Measurements from ENCODE around the gene RAI1. TPM values are rescaled to one million over a fixed set of nuclear protein-coding genes. Genes with fewer than 3 reads are reported as not detected.

RAI1 gene
- total RNA-seq, 2 donors from 2014 or later = 35.9 to 42.9 TPM

GRCh38 chr17:17798573-17799255 lies 117.5 kb downstream of the RAI1 start:
- Mint-ChIP-seq H3K4me1 (peaks cover 8% of the 10 kb centered on the region), H3K36me3 (ENCODE audit: low read depth) (peaks cover 25% of the 10 kb centered on the region), H3K9me3 (no peaks in the 10 kb centered on the region), H3K4me3 (no peak overlapping the region), H3K27ac (no peak overlapping the region), H3K27me3 (ENCODE audit: insufficient read depth) (peaks cover 3% of the 10 kb centered on the region)
- Histone ChIP-seq H3K27ac (ENCODE audit: low read depth, low read length) (no peak overlapping the region), H3K9me3 (ENCODE audit: control insufficient read depth, low read length) (no peaks in the 10 kb centered on the region), H3K27me3 (ENCODE audit: control insufficient read depth, insufficient read depth, low read length, poor library complexity, severe bottlenecking) (no peaks in the 10 kb centered on the region), H3K4me1 (ENCODE audit: control insufficient read depth, insufficient read depth, low read length) (peaks cover 3% of the 10 kb centered on the region), H3K36me3 (ENCODE audit: control insufficient read depth, insufficient read depth, low read length) (peaks cover 37% of the 10 kb centered on the region), H3K4me3 (ENCODE audit: low read length) (no peak overlapping the region), H3K9ac (ENCODE audit: extremely low read depth, low read length, poor library complexity, severe bottlenecking) (no peak overlapping the region)
- WGBS, 2 experiments (ENCODE audit: insufficient coverage in 1 of 2, insufficient read length in 1 of 2) = 94 to 98% methylated on average over 8 to 16 of the region's 16 CpGs
- DNase-seq = peak; percentile 52
- TF ChIP-seq, protein P1, sequence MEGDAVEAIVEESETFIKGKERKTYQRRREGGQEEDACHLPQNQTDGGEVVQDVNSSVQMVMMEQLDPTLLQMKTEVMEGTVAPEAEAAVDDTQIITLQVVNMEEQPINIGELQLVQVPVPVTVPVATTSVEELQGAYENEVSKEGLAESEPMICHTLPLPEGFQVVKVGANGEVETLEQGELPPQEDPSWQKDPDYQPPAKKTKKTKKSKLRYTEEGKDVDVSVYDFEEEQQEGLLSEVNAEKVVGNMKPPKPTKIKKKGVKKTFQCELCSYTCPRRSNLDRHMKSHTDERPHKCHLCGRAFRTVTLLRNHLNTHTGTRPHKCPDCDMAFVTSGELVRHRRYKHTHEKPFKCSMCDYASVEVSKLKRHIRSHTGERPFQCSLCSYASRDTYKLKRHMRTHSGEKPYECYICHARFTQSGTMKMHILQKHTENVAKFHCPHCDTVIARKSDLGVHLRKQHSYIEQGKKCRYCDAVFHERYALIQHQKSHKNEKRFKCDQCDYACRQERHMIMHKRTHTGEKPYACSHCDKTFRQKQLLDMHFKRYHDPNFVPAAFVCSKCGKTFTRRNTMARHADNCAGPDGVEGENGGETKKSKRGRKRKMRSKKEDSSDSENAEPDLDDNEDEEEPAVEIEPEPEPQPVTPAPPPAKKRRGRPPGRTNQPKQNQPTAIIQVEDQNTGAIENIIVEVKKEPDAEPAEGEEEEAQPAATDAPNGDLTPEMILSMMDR (conservative IDR thresholded peaks at IDR 0.05) = no peak

DNA sequence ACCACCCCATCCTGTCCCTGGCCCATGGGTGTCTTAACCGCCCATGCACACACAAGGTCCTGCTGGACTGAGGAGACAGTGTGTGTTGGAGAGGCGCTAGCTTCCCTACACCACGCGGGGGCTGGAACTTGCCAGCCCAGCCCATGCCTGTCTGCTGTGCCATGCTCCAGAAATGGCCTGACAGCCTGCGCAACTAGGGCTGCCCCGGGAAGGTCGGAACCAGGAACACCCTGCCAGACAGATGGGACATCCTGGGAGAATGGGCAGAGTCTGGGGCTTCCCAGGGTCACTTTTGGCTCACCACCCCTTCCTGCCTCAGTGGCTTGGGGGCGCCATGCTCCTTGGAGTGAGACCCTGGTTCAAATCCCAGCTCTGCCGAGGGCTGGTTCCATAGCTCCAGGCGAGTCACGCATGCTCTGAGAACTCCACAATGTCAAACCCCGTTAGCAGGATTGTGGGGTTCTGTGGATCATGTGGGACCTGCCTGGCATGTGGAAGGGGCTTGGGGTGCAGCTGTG lies 119.3 kb downstream of the RAI1 start:
- Mint-ChIP-seq H3K9me3 (no peaks in the 10 kb centered on the region), H3K27ac (no peak overlapping the region), H3K4me3 (no peak overlapping the region), H3K36me3 (ENCODE audit: low read depth) (peaks cover 32% of the 10 kb centered on the region), H3K27me3 (ENCODE audit: insufficient read depth) (no peaks in the 10 kb centered on the region), H3K4me1 (peaks cover 6% of the 10 kb centered on the region)
- Histone ChIP-seq H3K4me1 (ENCODE audit: control insufficient read depth, insufficient read depth, low read length) (peaks cover 3% of the 10 kb centered on the region), H3K36me3 (ENCODE audit: control insufficient read depth, insufficient read depth, low read length) (peaks cover 39% of the 10 kb centered on the region), H3K9ac (ENCODE audit: extremely low read depth, low read length, poor library complexity, severe bottlenecking) (no peak overlapping the region), H3K9me3 (ENCODE audit: control insufficient read depth, low read length) (no peaks in the 10 kb centered on the region), H3K4me3 (ENCODE audit: low read length) (no peak overlapping the region), H3K27ac (ENCODE audit: low read depth, low read length) (no peak overlapping the region), H3K27me3 (ENCODE audit: control insufficient read depth, insufficient read depth, low read length, poor library complexity, severe bottlenecking) (no peaks in the 10 kb centered on the region)
- TF ChIP-seq, protein P1 (conservative IDR thresholded peaks at IDR 0.05) = peak; percentile 34
- WGBS, 2 experiments (ENCODE audit: insufficient coverage in 1 of 2, insufficient read length in 1 of 2) = 96 to 97% methylated on average over 10 to 12 of the region's 12 CpGs
- peak; percentile 67 for DNase-seq

DNA sequence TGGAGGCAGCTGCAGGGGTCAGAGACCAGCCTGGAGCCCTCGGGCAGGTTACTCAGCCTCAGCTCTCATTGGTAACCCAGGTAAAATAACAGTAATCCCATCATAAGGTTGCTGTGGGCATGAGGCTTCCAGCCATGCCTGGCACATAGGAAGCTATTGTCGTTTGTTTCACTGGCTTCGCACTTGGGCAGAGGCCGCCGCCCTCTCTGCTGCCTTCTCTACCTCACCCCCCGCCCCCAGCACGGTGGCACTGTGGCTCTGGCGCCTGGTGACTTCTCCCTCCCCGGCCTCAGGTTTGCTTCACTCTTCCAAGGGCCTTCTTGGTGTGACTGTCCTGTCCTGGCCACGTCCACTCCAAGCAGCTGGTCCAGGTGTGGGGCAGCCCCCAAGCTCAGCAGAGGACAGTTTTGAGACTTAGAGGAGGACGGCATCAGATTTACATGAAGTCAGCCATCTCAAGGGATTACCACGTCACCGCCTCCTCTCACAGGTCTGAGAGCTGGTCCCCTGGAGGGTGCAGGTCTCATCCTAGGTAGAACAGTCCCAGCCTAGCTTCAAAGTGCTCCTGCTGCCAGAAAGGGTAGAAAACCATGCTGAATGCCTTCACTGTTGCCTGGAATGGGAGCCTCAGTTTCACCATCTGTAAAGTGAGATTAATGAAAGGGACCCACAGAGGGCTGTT lies 120.7 kb downstream of the RAI1 start:
- Histone ChIP-seq H3K4me1 (ENCODE audit: control insufficient read depth, insufficient read depth, low read length) (peaks cover 3% of the 10 kb centered on the region), H3K27ac (ENCODE audit: low read depth, low read length) (no peak overlapping the region), H3K9me3 (ENCODE audit: control insufficient read depth, low read length) (no peaks in the 10 kb centered on the region), H3K27me3 (ENCODE audit: control insufficient read depth, insufficient read depth, low read length, poor library complexity, severe bottlenecking) (no peaks in the 10 kb centered on the region), H3K36me3 (ENCODE audit: control insufficient read depth, insufficient read depth, low read length) (peaks cover 42% of the 10 kb centered on the region), H3K4me3 (ENCODE audit: low read length) (no peak overlapping the region), H3K9ac (ENCODE audit: extremely low read depth, low read length, poor library complexity, severe bottlenecking) (no peak overlapping the region)
- no peak overlapping the region for H3K4me3 Mint-ChIP-seq
- no peaks in the 10 kb centered on the region for H3K27me3 Mint-ChIP-seq (ENCODE audit: insufficient read depth)
- no peaks in the 10 kb centered on the region for H3K9me3 Mint-ChIP-seq
- DNase-seq = no peak
- TF ChIP-seq, protein P1 (conservative IDR thresholded peaks at IDR 0.05) = no peak
- peak overlapping the region; percentile 23 for H3K27ac Mint-ChIP-seq
- peaks cover 6% of the 10 kb centered on the region for H3K4me1 Mint-ChIP-seq
- H3K36me3 Mint-ChIP-seq (ENCODE audit: low read depth) = peaks cover 40% of the 10 kb centered on the region
- 91 to 98% methylated on average over 7 to 13 of the region's 13 CpGs for WGBS, 2 experiments (ENCODE audit: insufficient coverage in 1 of 2, insufficient read length in 1 of 2)

All from endodermal cell (in vitro differentiated cells).